HEK293 (cell line): ENCODE results near the gene SLC9A9.

Experiments used
- CTCF ChIA-PET: fragments of 350-600 bp; formaldehyde crosslinking; extraction: SDS; loops from one replicate; lab custom pipeline; 2021; ENCODE audit warnings: antibody characterized with exemption; lab: Yijun Ruan, JAX
- POLR2A ChIA-PET: fragments of 300-600 bp; formaldehyde crosslinking; extraction: SDS; loops from one replicate; lab custom pipeline; 2020; ENCODE audit warnings: antibody characterized with exemption, inconsistent platforms; lab: Yijun Ruan, JAX
- H3K27ac ChIP-seq: fragments of 200-500 bp; sonication (Bioruptor generic); 2 replicates; pipeline ENCODE4 v1.5.1; 2014; ENCODE audit warnings: low read depth, low read length, control low read depth, inconsistent platforms; ENCODE audit errors: extremely low read depth
- H3K36me3 ChIP-seq, 2 experiments: fragments of 200-500 bp in 1 of 2; sonication (Bioruptor generic) in 1 of 2; 1 replicate in 1 of 2; 2 replicates in 1 of 2; pipeline ENCODE4 v1.5.1; 2014 to 2017; ENCODE audit warnings: inconsistent platforms in 2 of 2, low read length in 2 of 2; ENCODE audit not compliant: control insufficient read depth in 2 of 2, insufficient read depth in 1 of 2
- H3K4me1 ChIP-seq: fragments of 200-500 bp; sonication (Bioruptor generic); 2 replicates; pipeline ENCODE4 v1.5.1; 2014; ENCODE audit warnings: mild to moderate bottlenecking, low read length, inconsistent platforms; ENCODE audit not compliant: control insufficient read depth, insufficient read depth
- H3K4me3 ChIP-seq: 2 replicates; pipeline ENCODE4 v1.5.1; 2011; ENCODE audit warnings: low read depth, mild to moderate bottlenecking, control low read depth, low read length, moderate library complexity
- H3K9me3 ChIP-seq: fragments of 200-500 bp; sonication (Bioruptor generic); 2 replicates; pipeline ENCODE4 v1.5.1; 2014; ENCODE audit warnings: low read depth, low read length, inconsistent platforms; ENCODE audit not compliant: control insufficient read depth, insufficient read depth
- BCL6B ChIP-seq: fragments of 450-650 bp; formaldehyde crosslinking; IDR thresholded peaks from 2 replicates; pipeline ENCODE4 v1.5.1; 2017; ENCODE audit warnings: missing biosample characterization, missing genetic modification characterization
- GLI2 ChIP-seq: fragments of 450-650 bp; formaldehyde crosslinking; IDR thresholded peaks from 2 replicates; pipeline ENCODE4; 2017; ENCODE audit warnings: missing biosample characterization, missing genetic modification characterization, low read depth, borderline replicate concordance
- KLF17 ChIP-seq: fragments of 450-650 bp; formaldehyde crosslinking; IDR thresholded peaks from 2 replicates; pipeline ENCODE4 v1.5.1; 2016; ENCODE audit warnings: missing biosample characterization, missing genetic modification characterization
- SCRT2 ChIP-seq: fragments of 450-650 bp; formaldehyde crosslinking; IDR thresholded peaks from 2 replicates; pipeline ENCODE4 v1.5.1; 2016; ENCODE audit warnings: missing biosample characterization, missing genetic modification characterization
- TCF7L2 ChIP-seq: IDR thresholded peaks from 2 replicates; pipeline ENCODE4 v1.6.1; 2011; ENCODE audit warnings: low read depth, mild to moderate bottlenecking, inconsistent platforms, low read length, moderate library complexity, borderline replicate concordance
- YY1 ChIP-seq: fragments of 450-650 bp; formaldehyde crosslinking; IDR thresholded peaks from 2 replicates; pipeline ENCODE4 v1.5.1; 2018; ENCODE audit warnings: missing biosample characterization, missing genetic modification characterization
- ZBTB44 ChIP-seq: fragments of 450-650 bp; IDR thresholded peaks from 2 replicates; pipeline ENCODE4 v1.5.1; 2018; ENCODE audit warnings: missing biosample characterization, mild to moderate bottlenecking, missing genetic modification characterization
- ZBTB48 ChIP-seq: fragments of 450-650 bp; formaldehyde crosslinking; IDR thresholded peaks from 2 replicates; pipeline ENCODE4 v1.5.1; 2016; ENCODE audit warnings: missing biosample characterization, missing genetic modification characterization
- ZBTB49 ChIP-seq: fragments of 450-650 bp; formaldehyde crosslinking; IDR thresholded peaks from 2 replicates; pipeline ENCODE4 v1.5.1; 2016; ENCODE audit warnings: missing biosample characterization, missing genetic modification characterization, low read depth
- ZEB2 ChIP-seq: fragments of 450-650 bp; formaldehyde crosslinking; IDR thresholded peaks from 2 replicates; pipeline ENCODE4 v1.5.1; 2016; ENCODE audit warnings: missing biosample characterization, missing genetic modification characterization
- ZNF146 ChIP-seq: fragments of 450-650 bp; formaldehyde crosslinking; IDR thresholded peaks from 2 replicates; pipeline ENCODE4 v1.5.1; 2016; ENCODE audit warnings: missing biosample characterization, missing genetic modification characterization
- ZNF155 ChIP-seq: fragments of 450-650 bp; formaldehyde crosslinking; IDR thresholded peaks from 2 replicates; pipeline ENCODE4 v1.5.1; 2016; ENCODE audit warnings: missing biosample characterization, missing genetic modification characterization
- ZNF23 ChIP-seq: fragments of 450-650 bp; formaldehyde crosslinking; IDR thresholded peaks from 2 replicates; pipeline ENCODE4 v1.5.1; 2016; ENCODE audit warnings: missing biosample characterization, missing genetic modification characterization, borderline replicate concordance
- ZNF274 ChIP-seq, 2 experiments: fragments of 200-500 bp in 1 of 2; fragments of 450-650 bp in 1 of 2; sonication (Bioruptor generic) in 1 of 2; formaldehyde crosslinking in 1 of 2; IDR thresholded peaks; 2 replicates each; pipeline versions ENCODE4 v1.5.1 to v1.6.1; 2014 to 2016; ENCODE audit warnings: borderline replicate concordance in 1 of 2, inconsistent platforms in 1 of 2, low read length in 1 of 2, missing biosample characterization in 1 of 2, missing genetic modification characterization in 1 of 2
- ZNF391 ChIP-seq: fragments of 450-650 bp; formaldehyde crosslinking; IDR thresholded peaks from 2 replicates; pipeline ENCODE4 v1.5.1; 2016; ENCODE audit warnings: low read depth, missing biosample characterization, missing genetic modification characterization, borderline replicate concordance
- ZNF585B ChIP-seq: fragments of 450-650 bp; formaldehyde crosslinking; IDR thresholded peaks from 2 replicates; pipeline ENCODE4 v1.5.1; 2016; ENCODE audit warnings: missing biosample characterization, missing genetic modification characterization
- ZNF639 ChIP-seq: fragments of 450-650 bp; formaldehyde crosslinking; IDR thresholded peaks from 2 replicates; pipeline ENCODE4 v1.5.1; 2016; ENCODE audit warnings: missing biosample characterization, missing genetic modification characterization
- ZSCAN30 ChIP-seq: fragments of 450-650 bp; IDR thresholded peaks from 2 replicates; pipeline ENCODE4 v1.5.1; 2018; ENCODE audit warnings: missing biosample characterization, mild to moderate bottlenecking, missing genetic modification characterization, moderate library complexity

Gene SLC9A9

GRCh38 chr3:143856252-143856970 is 8.1 kb upstream of the SLC9A9 start:
- no peak overlapping the region for H3K4me3 ChIP-seq
- no peak overlapping the region for H3K27ac ChIP-seq
- CTCF ChIA-PET: no interaction called here
- no peaks in the 10 kb centered on the region for H3K4me1 ChIP-seq
- no peak for TF ChIP-seq ZNF639
- no peak for TF ChIP-seq BCL6B
- no peak for TF ChIP-seq ZEB2
- no peak for TF ChIP-seq YY1 (tag by site-specific recombination)
- no peak for TF ChIP-seq ZSCAN30 (tag by site-specific recombination)
- TF ChIP-seq ZNF585B (tag by site-specific recombination): no peak
- no peak for TF ChIP-seq ZNF146 (tag by site-specific recombination)
- TF ChIP-seq ZNF23 (tag by site-specific recombination): no peak
- TF ChIP-seq SCRT2: no peak
- TF ChIP-seq ZNF274 (IDR thresholded peaks at IDR 0.05; ENCODE audit: low read length): no peak
- TF ChIP-seq ZNF274 (tag by site-specific recombination; IDR thresholded peaks at IDR 0.05; ENCODE audit: borderline replicate concordance): no peak
- TF ChIP-seq GLI2: no peak
- no peak for TF ChIP-seq TCF7L2
- no peak for TF ChIP-seq ZBTB49 (tag by site-specific recombination)
- TF ChIP-seq KLF17: no peak
- TF ChIP-seq ZNF155 (tag by site-specific recombination): no peak
- TF ChIP-seq ZBTB44 (tag by site-specific recombination): no peak
- no peaks in the 10 kb centered on the region for H3K36me3 ChIP-seq
- POLR2A ChIA-PET: no interaction called here
- no peaks in the 10 kb centered on the region for H3K9me3 ChIP-seq

GRCh38 chr3:143855183-143855582 is 6.9 kb upstream of the SLC9A9 start:
- H3K4me1 ChIP-seq: no peaks in the 10 kb centered on the region
- POLR2A ChIA-PET: no interaction called here
- no peak for TF ChIP-seq ZNF391 (tag by site-specific recombination)
- TF ChIP-seq ZBTB48 (tag by site-specific recombination): no peak
- TF ChIP-seq, all 188 proteins: peak for 0
- CTCF ChIA-PET: no interaction called here
- Histone ChIP-seq H3K9me3 (no peaks in the 10 kb centered on the region), H3K27ac (no peak overlapping the region), H3K4me3 (no peak overlapping the region), H3K36me3 (no peaks in the 10 kb centered on the region)
